ENCODE data around the gene MINPP1.

GRCh38 chr10:87523731-87524130 lies 19.0 kb downstream of the MINPP1 start:
- TF ChIP-seq CTCF (IDR thresholded peaks at IDR 0.05; ENCODE audit: low read depth, low read length, poor library complexity, severe bottlenecking) (no peak), EZH2phosphoT487 (IDR thresholded peaks at IDR 0.05; ENCODE audit: borderline replicate concordance, low read length) (no peak)
